NCI-H146 treated with DMSO at 0.1 percent for 48 hours (cell line): ENCODE data around the gene IRF2.

Source experiments
- DNase-seq: peaks from one replicate; lab custom pipeline; 2025; ENCODE audit not compliant: unreplicated experiment; lab: John Stamatoyannopoulos, UW

The IRF2 gene

GRCh38 chr4:184433258-184433892, 41.0 kb downstream of the IRF2 start:
- DNase-seq = no peak

- no peak for DNase-seq
Observed at GRCh38 chr4:184432127-184432922, 42.0 kb downstream of the IRF2 start.

- no peak for DNase-seq
Observed at GRCh38 chr4:184430163-184430562, 44.2 kb downstream of the IRF2 start.

GRCh38 chr4:184428787-184429186, 45.6 kb downstream of the IRF2 start:
- no peak for DNase-seq

GRCh38 chr4:184427687-184428086, 46.7 kb downstream of the IRF2 start:
- DNase-seq = no peak

- no peak for DNase-seq
Observed at GRCh38 chr4:184427093-184427492, 47.3 kb downstream of the IRF2 start.

GRCh38 chr4:184424993-184425758, 49.2 kb downstream of the IRF2 start:
- DNase-seq = no peak

GRCh38 chr4:184424279-184424678, 50.1 kb downstream of the IRF2 start:
- DNase-seq = no peak

GRCh38 chr4:184423003-184423686, 51.2 kb downstream of the IRF2 start:
- no peak for DNase-seq

- no peak for DNase-seq
Observed at GRCh38 chr4:184422378-184422777, 52.0 kb downstream of the IRF2 start.

- no peak for DNase-seq
Observed at GRCh38 chr4:184421533-184422155, 52.7 kb downstream of the IRF2 start.

- no peak for DNase-seq
Observed at GRCh38 chr4:184420881-184421416, 53.4 kb downstream of the IRF2 start.

- no peak for DNase-seq
Observed at GRCh38 chr4:184420402-184420801, 53.9 kb downstream of the IRF2 start.

GRCh38 chr4:184419976-184420375, 54.4 kb downstream of the IRF2 start:
- DNase-seq = no peak

- no peak for DNase-seq
Observed at GRCh38 chr4:184417802-184418511, 56.4 kb downstream of the IRF2 start.

- DNase-seq = no peak
Observed at GRCh38 chr4:184416913-184417734, 57.2 kb downstream of the IRF2 start.

- DNase-seq = no peak
Observed at GRCh38 chr4:184415071-184415470, 59.3 kb downstream of the IRF2 start.

GRCh38 chr4:184413261-184414046, 60.9 kb downstream of the IRF2 start:
- no peak for DNase-seq
